Pons (tissue), 1 donor: ENCODE results near the gene EMP3.

Source experiments
- DNase-seq: peaks from one replicate; pipeline ENCODE4 v3.0.0-alpha.2; 2016; ENCODE audit warnings: low spot score

Gene EMP3

GRCh38 chr19:48379058-48379457 lies 53.7 kb downstream of the EMP3 start:
- no peak for DNase-seq
